Measurements from ENCODE around the gene IDE.

DNA sequence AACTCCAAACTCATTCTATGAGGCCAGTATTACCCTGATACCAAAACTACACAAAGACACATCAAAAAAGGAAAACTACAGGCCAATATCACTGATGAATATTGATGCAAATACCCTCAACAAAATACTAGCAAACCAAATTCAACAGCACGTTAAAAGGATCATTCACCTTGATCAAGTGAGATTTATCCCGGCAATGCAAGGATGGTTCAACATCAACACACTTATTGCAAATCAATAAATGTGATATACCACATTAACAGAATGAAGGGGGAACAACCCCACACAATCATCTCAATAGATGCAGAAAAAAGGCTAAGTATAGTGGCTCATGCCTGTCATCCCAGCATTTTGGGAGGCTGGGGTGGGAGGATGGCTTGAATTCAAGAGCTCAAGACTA lies 19.9 kb downstream of the IDE start:
- TF ChIP-seq, protein P1, sequence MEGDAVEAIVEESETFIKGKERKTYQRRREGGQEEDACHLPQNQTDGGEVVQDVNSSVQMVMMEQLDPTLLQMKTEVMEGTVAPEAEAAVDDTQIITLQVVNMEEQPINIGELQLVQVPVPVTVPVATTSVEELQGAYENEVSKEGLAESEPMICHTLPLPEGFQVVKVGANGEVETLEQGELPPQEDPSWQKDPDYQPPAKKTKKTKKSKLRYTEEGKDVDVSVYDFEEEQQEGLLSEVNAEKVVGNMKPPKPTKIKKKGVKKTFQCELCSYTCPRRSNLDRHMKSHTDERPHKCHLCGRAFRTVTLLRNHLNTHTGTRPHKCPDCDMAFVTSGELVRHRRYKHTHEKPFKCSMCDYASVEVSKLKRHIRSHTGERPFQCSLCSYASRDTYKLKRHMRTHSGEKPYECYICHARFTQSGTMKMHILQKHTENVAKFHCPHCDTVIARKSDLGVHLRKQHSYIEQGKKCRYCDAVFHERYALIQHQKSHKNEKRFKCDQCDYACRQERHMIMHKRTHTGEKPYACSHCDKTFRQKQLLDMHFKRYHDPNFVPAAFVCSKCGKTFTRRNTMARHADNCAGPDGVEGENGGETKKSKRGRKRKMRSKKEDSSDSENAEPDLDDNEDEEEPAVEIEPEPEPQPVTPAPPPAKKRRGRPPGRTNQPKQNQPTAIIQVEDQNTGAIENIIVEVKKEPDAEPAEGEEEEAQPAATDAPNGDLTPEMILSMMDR (IDR thresholded peaks at IDR 0.05) = no peak
- TF ChIP-seq POLR2A (IDR thresholded peaks at IDR 0.05) = no peak
